Adipocyte (in vitro differentiated cells): ENCODE results near the gene TRABD.
"Not testable (repeated sequence)": the region's sequence is repeated elsewhere in the genome, so short reads cannot be mapped to it uniquely, and the experiment has no call there.

Source experiments
- DNase-seq: peaks from one replicate; pipeline ENCODE4 v3.0.0-alpha.2; 2015; ENCODE audit warnings: low read depth
- H3K27me3 ChIP-seq: replicated peaks from 2 replicates; pipeline ENCODE4 v1.7.0; 2013; ENCODE audit warnings: mild to moderate bottlenecking, low read length, moderate library complexity; ENCODE audit not compliant: control insufficient read depth, insufficient read depth
- H3K36me3 ChIP-seq: 2 replicates; pipeline ENCODE4 v1.7.0; 2013; ENCODE audit warnings: low read length, mild to moderate bottlenecking, moderate library complexity; ENCODE audit not compliant: control insufficient read depth, insufficient read depth, severe bottlenecking
- H3K4me1 ChIP-seq: 2 replicates; pipeline ENCODE4 v1.7.0; 2013; ENCODE audit warnings: mild to moderate bottlenecking, low read length, moderate library complexity; ENCODE audit not compliant: control insufficient read depth, insufficient read depth
- H3K4me3 ChIP-seq: 2 replicates; pipeline ENCODE4 v1.7.0; 2013; ENCODE audit warnings: mild to moderate bottlenecking, low read length, moderate library complexity
- H3K9ac ChIP-seq: 2 replicates; pipeline ENCODE4 v1.7.0; 2013; ENCODE audit warnings: mild to moderate bottlenecking, low read length, moderate library complexity
- H3K9me3 ChIP-seq: 2 replicates; pipeline ENCODE4 v1.7.0; 2013; ENCODE audit warnings: mild to moderate bottlenecking, low read length, moderate library complexity; ENCODE audit not compliant: control insufficient read depth

TRABD gene

GRCh38 chr22:50157709-50158375 is 27.9 kb upstream of the TRABD start:
- peaks cover 26% of the 10 kb centered on the region for H3K27me3 ChIP-seq
- no peaks in the 10 kb centered on the region for H3K9me3 ChIP-seq
- no peak overlapping the region for H3K9ac ChIP-seq
- no peaks in the 10 kb centered on the region for H3K4me1 ChIP-seq
- no peak overlapping the region for H3K4me3 ChIP-seq
- no peaks in the 10 kb centered on the region for H3K36me3 ChIP-seq
- DNase-seq: no peak

- Histone ChIP-seq H3K9me3 (no peaks in the 10 kb centered on the region), H3K9ac (no peak overlapping the region), H3K4me3 (no peak overlapping the region), H3K4me1 (no peaks in the 10 kb centered on the region), H3K36me3 (no peaks in the 10 kb centered on the region), H3K27me3 (peaks cover 28% of the 10 kb centered on the region)
- DNase-seq: no peak
Observed at GRCh38 chr22:50160947-50161346, 24.8 kb upstream of the TRABD start.

- H3K4me1 ChIP-seq: no peaks in the 10 kb centered on the region
- no peak overlapping the region for H3K9ac ChIP-seq
- H3K36me3 ChIP-seq: no peaks in the 10 kb centered on the region
- peaks cover 28% of the 10 kb centered on the region for H3K27me3 ChIP-seq
- H3K4me3 ChIP-seq: no peak overlapping the region
- no peaks in the 10 kb centered on the region for H3K9me3 ChIP-seq
- no peak for DNase-seq
Observed at GRCh38 chr22:50161508-50162390, 24.0 kb upstream of the TRABD start.

GRCh38 chr22:50162391-50162956 is 23.2 kb upstream of the TRABD start:
- H3K27me3 ChIP-seq: peaks cover 22% of the 10 kb centered on the region
- no peaks in the 10 kb centered on the region for H3K4me1 ChIP-seq

GRCh38 chr22:50165436-50166123 is 20.1 kb upstream of the TRABD start:
- Histone ChIP-seq H3K4me3 (no peak overlapping the region), H3K36me3 (no peaks in the 10 kb centered on the region), H3K4me1 (no peaks in the 10 kb centered on the region), H3K9ac (no peak overlapping the region), H3K27me3 (peaks cover 18% of the 10 kb centered on the region), H3K9me3 (no peaks in the 10 kb centered on the region)
- no peak for DNase-seq

More at GRCh38 chr22:50162391-50162956, 23.2 kb upstream of the TRABD start:
- Histone ChIP-seq H3K9me3 (no peaks in the 10 kb centered on the region), H3K9ac (no peak overlapping the region), H3K36me3 (no peaks in the 10 kb centered on the region), H3K4me3 (no peak overlapping the region)
- DNase-seq: no peak

GRCh38 chr22:50167689-50168489 is 17.8 kb upstream of the TRABD start:
- H3K4me1 ChIP-seq: no peaks in the 10 kb centered on the region
- H3K36me3 ChIP-seq: no peaks in the 10 kb centered on the region
- no peak overlapping the region for H3K9ac ChIP-seq
- H3K4me3 ChIP-seq: no peak overlapping the region
- no peaks in the 10 kb centered on the region for H3K9me3 ChIP-seq
- no peak for DNase-seq
- H3K27me3 ChIP-seq: peaks cover 12% of the 10 kb centered on the region

- not testable (repeated sequence) for H3K4me3 ChIP-seq, H3K36me3 ChIP-seq, DNase-seq, H3K9ac ChIP-seq, H3K9me3 ChIP-seq, H3K27me3 ChIP-seq, H3K4me1 ChIP-seq
Observed at GRCh38 chr22:50168490-50169180, 17.1 kb upstream of the TRABD start.

- Histone ChIP-seq H3K27me3 (peaks cover 6% of the 10 kb centered on the region), H3K9ac (no peak overlapping the region), H3K36me3 (no peaks in the 10 kb centered on the region), H3K4me1 (no peaks in the 10 kb centered on the region), H3K4me3 (no peak overlapping the region), H3K9me3 (no peaks in the 10 kb centered on the region)
- DNase-seq: no peak
Observed at GRCh38 chr22:50169181-50169759, 16.4 kb upstream of the TRABD start.

- no peaks in the 10 kb centered on the region for H3K36me3 ChIP-seq
- H3K9me3 ChIP-seq: no peaks in the 10 kb centered on the region
- no peak overlapping the region for H3K9ac ChIP-seq
- H3K4me1 ChIP-seq: no peaks in the 10 kb centered on the region
- H3K4me3 ChIP-seq: no peak overlapping the region
- peak; percentile 53 for DNase-seq
- peaks cover 7% of the 10 kb centered on the region for H3K27me3 ChIP-seq
Observed at GRCh38 chr22:50169774-50170341, 15.9 kb upstream of the TRABD start.
